Upper lobe of left lung (tissue), 6 donors: ENCODE results near the gene LHFPL3. TPM values are rescaled to one million over a fixed set of nuclear protein-coding genes. Genes with fewer than 3 reads are reported as not detected.
A peak's percentile ranks its signal among the peaks of the same experiment; 100 is the strongest.

Experiments
- ATAC-seq, 2 donors: fragments of 200-7000 bp; cut with Tn5 transposase; one replicate each; pipeline ENCODE4 v1.9.1; 2022; ENCODE audit warnings: mild to moderate bottlenecking in 2 of 2, moderate library complexity in 2 of 2; ENCODE audit not compliant: low FRiP score in 2 of 2
- DNase-seq, 2 donors: peaks; one replicate each; pipeline ENCODE4 v3.0.0-alpha.2; 2019 to 2020
- H3K27ac ChIP-seq, 4 donors: fragments of 200-600 bp; sonication (generic); one replicate each; pipeline ENCODE4 v1.5.1; 2016 to 2019
- H3K27me3 ChIP-seq, 4 donors: fragments of 200-600 bp; sonication (generic); one replicate each; pipeline ENCODE4 v1.5.1; 2017 to 2019
- H3K36me3 ChIP-seq, 4 donors: fragments of 200-600 bp; sonication (generic); one replicate each; pipeline ENCODE4 v1.5.1; 2016 to 2019
- H3K4me1 ChIP-seq, 4 donors: fragments of 200-600 bp; sonication (generic); one replicate each; pipeline ENCODE4 v1.5.1; 2018 to 2019
- H3K4me3 ChIP-seq, 4 donors: fragments of 200-600 bp; sonication (generic); one replicate each; pipeline ENCODE4 v1.5.1; 2017 to 2019; ENCODE audit warnings: mild to moderate bottlenecking in 2 of 4, moderate library complexity in 1 of 4
- H3K9me3 ChIP-seq, 4 donors: fragments of 200-600 bp; sonication (generic); one replicate each; pipeline ENCODE4 v1.5.1; 2018 to 2019
- CTCF ChIP-seq, 6 experiments: fragments of 450-650 bp in 4 of 6; fragments of 200-600 bp in 2 of 6; sonication (generic) in 2 of 6; IDR thresholded peaks; one replicate each; pipeline ENCODE4 v1.5.1; 2016 to 2019; ENCODE audit warnings: antibody characterized with exemption in 6 of 6
- EP300 ChIP-seq, 4 donors: sonication (generic); formaldehyde crosslinking; IDR thresholded peaks; one replicate each; pipeline ENCODE4 v1.5.1; 2017; ENCODE audit warnings: antibody characterized with exemption in 4 of 4, control low read depth in 2 of 4
- POLR2A ChIP-seq, 4 donors: fragments of 450-650 bp; IDR thresholded peaks; one replicate each; pipeline ENCODE4 v1.5.1; 2016 to 2017; ENCODE audit warnings: antibody characterized with exemption in 4 of 4, mild to moderate bottlenecking in 2 of 4
- POLR2AphosphoS5 ChIP-seq, 2 donors: sonication (generic); formaldehyde crosslinking; IDR thresholded peaks; one replicate each; pipeline ENCODE4 v1.5.1; 2017; ENCODE audit warnings: antibody characterized with exemption in 2 of 2
- WGBS, 2 donors: methylation state at CpG; one replicate each; pipeline ENCODE4 v1.1.5; 2017 to 2018; 5-methylcytosine and 5-hydroxymethylcytosine counted together
- total RNA-seq, 6 donors: library from RNA; depleted of rRNA in 4 of 6; stranded (reverse); fragments of >200 nt in 4 of 6; gene quantifications; one replicate each; pipeline versions ENCODE4 v1.1.0 to v1.2.1, GENCODE V29; 2016 to 2021
- donor health status: DM: no; HTN: no; CAD: no; lungs with moderate emphysema.
- donor health status: DM: no; HTN: yes; CAD: no; lungs with severe emphysema.

The LHFPL3 gene
- total RNA-seq, 6 donors from 2014 or later: not detected

- no peaks in the 10 kb centered on the region for H3K27me3 ChIP-seq
- TF ChIP-seq EP300 (IDR thresholded peaks at IDR 0.05): no peak
- TF ChIP-seq CTCF (IDR thresholded peaks at IDR 0.05): no peak
- TF ChIP-seq POLR2AphosphoS5 (IDR thresholded peaks at IDR 0.05): no peak
- TF ChIP-seq POLR2A (IDR thresholded peaks at IDR 0.05): no peak
- WGBS, 2 donors: 89 to 97% methylated on average over 2 of the region's 2 CpGs
- no peak overlapping the region for H3K4me3 ChIP-seq
- no peaks in the 10 kb centered on the region for H3K9me3 ChIP-seq
- H3K27ac ChIP-seq: no peak overlapping the region
- no peaks in the 10 kb centered on the region for H3K36me3 ChIP-seq
- DNase-seq (no peak), ATAC-seq (no peak)
- no peaks in the 10 kb centered on the region for H3K4me1 ChIP-seq
Measured at GRCh38 chr7:104809906-104810305, 481.5 kb downstream of the LHFPL3 start.

- Histone ChIP-seq H3K27ac (no peak overlapping the region), H3K9me3 (no peaks in the 10 kb centered on the region), H3K4me1 (no peaks in the 10 kb centered on the region), H3K27me3 (no peaks in the 10 kb centered on the region), H3K4me3 (no peak overlapping the region), H3K36me3 (no peaks in the 10 kb centered on the region)
- ATAC-seq (no peak), DNase-seq (no peak)
- TF ChIP-seq POLR2A (IDR thresholded peaks at IDR 0.05) (no peak), POLR2AphosphoS5 (IDR thresholded peaks at IDR 0.05) (no peak)
- 80 to 83% methylated on average over 1 to 3 of the region's 3 CpGs for WGBS, 2 donors
Measured at GRCh38 chr7:104814126-104814525, 485.7 kb downstream of the LHFPL3 start.

GRCh38 chr7:104814671-104815400, 486.4 kb downstream of the LHFPL3 start:
- TF ChIP-seq POLR2AphosphoS5 (IDR thresholded peaks at IDR 0.05) (no peak), EP300 (IDR thresholded peaks at IDR 0.05) (no peak), CTCF (IDR thresholded peaks at IDR 0.05) (no peak), POLR2A (IDR thresholded peaks at IDR 0.05) (no peak)
- DNase-seq: peak in 1 of 2 donors; percentile 72
- Histone ChIP-seq H3K27me3 (no peaks in the 10 kb centered on the region), H3K27ac (no peak overlapping the region), H3K4me1 (no peaks in the 10 kb centered on the region), H3K4me3 (no peak overlapping the region), H3K9me3 (no peaks in the 10 kb centered on the region), H3K36me3 (no peaks in the 10 kb centered on the region)
- ATAC-seq: peak in 1 of 2 donors; percentile 19
- WGBS, 2 donors: 77 to 87% methylated on average over 6 to 16 of the region's 17 CpGs

GRCh38 chr7:104816537-104816936, 488.1 kb downstream of the LHFPL3 start:
- Histone ChIP-seq H3K27me3 (no peaks in the 10 kb centered on the region), H3K36me3 (no peaks in the 10 kb centered on the region), H3K27ac (no peak overlapping the region), H3K4me3 (no peak overlapping the region), H3K9me3 (no peaks in the 10 kb centered on the region), H3K4me1 (no peaks in the 10 kb centered on the region)
- ATAC-seq: no peak
- TF ChIP-seq POLR2A (IDR thresholded peaks at IDR 0.05) (no peak), EP300 (IDR thresholded peaks at IDR 0.05) (no peak), CTCF (IDR thresholded peaks at IDR 0.05) (no peak), POLR2AphosphoS5 (IDR thresholded peaks at IDR 0.05) (no peak)
- DNase-seq: no peak
- WGBS, 2 donors: 26 to 40% methylated on average over 2 of the region's 2 CpGs

GRCh38 chr7:104818961-104819880, 490.8 kb downstream of the LHFPL3 start:
- H3K4me3 ChIP-seq: no peak overlapping the region
- H3K27ac ChIP-seq: no peak overlapping the region
- H3K9me3 ChIP-seq: no peaks in the 10 kb centered on the region
- no peak for ATAC-seq
- H3K4me1 ChIP-seq: no peaks in the 10 kb centered on the region
- WGBS, 2 donors: 62 to 68% methylated on average over 6 of the region's 6 CpGs
- H3K36me3 ChIP-seq: no peaks in the 10 kb centered on the region
- TF ChIP-seq POLR2AphosphoS5 (IDR thresholded peaks at IDR 0.05) (no peak), CTCF (IDR thresholded peaks at IDR 0.05) (no peak), POLR2A (IDR thresholded peaks at IDR 0.05) (no peak), EP300 (IDR thresholded peaks at IDR 0.05) (no peak)
- no peak for DNase-seq
- H3K27me3 ChIP-seq: no peaks in the 10 kb centered on the region
